SH-SY5Y (cell line): ENCODE results near the gene AMOTL2.

Experiments used
- GATA2 ChIP-seq: IDR thresholded peaks from 2 replicates; pipeline ENCODE4 v1.6.1; 2011; ENCODE audit warnings: mild to moderate bottlenecking, low read depth, low read length
- GATA3 ChIP-seq: IDR thresholded peaks from 2 replicates; pipeline ENCODE4 v1.6.1; 2011; ENCODE audit warnings: low read depth, mild to moderate bottlenecking, low read length, moderate library complexity

The AMOTL2 gene

GRCh38 chr3:134364936-134365765 lies 9.1 kb downstream of the AMOTL2 start:
- no peak for TF ChIP-seq GATA2
- TF ChIP-seq GATA3: no peak

GRCh38 chr3:134364061-134364935 lies 9.9 kb downstream of the AMOTL2 start:
- TF ChIP-seq GATA2 (no peak), GATA3 (no peak)

DNA sequence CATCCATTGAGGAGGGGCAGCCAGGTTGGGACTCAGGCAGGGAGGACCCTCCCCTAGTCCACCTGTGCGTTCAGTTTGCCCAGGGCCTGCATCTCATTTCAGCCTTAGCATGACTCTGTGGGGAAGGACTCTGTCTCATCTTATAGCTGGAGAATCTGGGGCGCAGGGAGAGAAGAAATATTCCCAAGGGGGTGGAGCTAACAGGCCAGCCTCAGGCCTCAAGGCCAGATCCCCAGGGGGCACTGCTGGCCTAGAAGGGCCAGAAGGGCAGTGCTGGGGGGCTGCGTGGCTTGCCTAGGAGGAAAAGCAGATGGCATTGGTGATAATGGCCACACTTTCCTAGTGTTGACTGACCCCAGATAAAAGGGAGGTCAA lies 10.9 kb downstream of the AMOTL2 start:
- TF ChIP-seq GATA2: no peak
- no peak for TF ChIP-seq GATA3

DNA sequence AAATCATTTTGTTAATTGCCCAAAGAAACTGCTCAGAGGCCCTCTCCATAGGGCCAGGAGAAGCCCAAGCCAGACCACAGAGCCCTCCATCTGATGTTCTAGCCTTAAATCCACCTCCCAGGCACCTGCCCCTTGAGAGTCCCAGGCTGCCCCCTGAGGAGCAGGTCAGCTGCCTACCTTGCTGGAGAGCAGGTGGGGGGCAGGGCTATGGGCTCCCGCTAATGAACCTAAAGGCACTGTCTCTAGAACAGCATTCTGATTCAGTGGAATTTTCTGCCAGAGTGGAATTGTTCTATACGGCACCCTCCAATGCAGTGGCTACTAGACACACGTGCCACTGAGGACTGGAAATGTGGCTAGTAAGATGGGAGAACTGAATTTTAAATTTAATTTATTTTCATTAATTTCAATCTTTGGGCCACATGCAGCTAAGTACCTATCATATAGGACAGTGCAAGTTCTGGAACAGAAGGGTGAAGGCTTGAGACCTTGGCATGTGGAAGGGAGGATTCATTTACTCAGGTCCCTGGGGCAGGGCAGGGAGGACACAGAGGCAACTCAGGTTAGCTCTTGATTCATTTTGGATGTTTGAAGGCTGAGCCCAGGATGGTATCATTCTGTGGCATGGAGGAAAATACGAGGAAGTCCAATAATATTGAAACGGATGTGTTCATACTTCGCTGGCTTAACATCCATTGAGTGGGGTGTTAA lies 11.4 kb downstream of the AMOTL2 start:
- TF ChIP-seq GATA3 (no peak), GATA2 (no peak)

- TF ChIP-seq GATA2 (no peak), GATA3 (no peak)
These were observed 12.0 kb downstream of the AMOTL2 start for GRCh38 chr3:134362221-134362620.

DNA sequence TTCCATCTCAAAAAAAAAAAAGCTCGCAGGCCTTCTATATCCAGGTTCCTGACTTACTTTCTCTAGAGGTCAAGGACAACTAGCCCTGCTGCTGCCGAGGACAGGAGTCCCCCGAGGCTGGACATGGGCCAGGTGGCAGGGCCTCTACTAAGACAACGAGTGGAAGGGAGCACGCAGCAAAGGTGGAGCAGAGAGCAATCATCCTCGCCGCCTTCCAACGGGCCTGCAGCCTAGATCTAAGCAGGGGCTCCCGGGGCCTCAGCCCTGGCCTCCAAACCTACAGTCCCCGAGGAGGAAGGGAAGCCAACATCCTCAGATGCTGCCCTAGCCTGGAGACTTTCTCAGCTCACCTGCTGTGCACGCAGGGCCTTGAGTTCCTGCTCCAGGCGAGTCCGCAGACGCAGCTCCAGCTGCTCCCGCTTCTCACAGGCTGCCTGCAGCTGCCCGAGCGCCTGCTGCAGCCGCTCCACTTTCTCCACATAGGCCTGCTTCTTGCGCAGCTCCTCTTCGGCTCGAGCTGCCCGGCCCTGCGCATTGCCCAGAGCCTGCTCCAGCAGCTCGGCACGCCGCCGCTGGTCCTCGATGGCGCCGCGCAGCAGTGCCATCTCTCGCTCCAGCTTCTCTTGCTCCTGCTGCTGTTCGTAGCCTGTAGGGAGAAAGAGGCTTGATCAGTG lies 12.9 kb downstream of the AMOTL2 start:
- TF ChIP-seq GATA3 (no peak), GATA2 (no peak)

- no peak for TF ChIP-seq GATA2
- no peak for TF ChIP-seq GATA3
These were observed 14.2 kb downstream of the AMOTL2 start for GRCh38 chr3:134360046-134360445.

GRCh38 chr3:134359121-134360010 lies 14.9 kb downstream of the AMOTL2 start:
- TF ChIP-seq GATA2: no peak
- no peak for TF ChIP-seq GATA3

DNA sequence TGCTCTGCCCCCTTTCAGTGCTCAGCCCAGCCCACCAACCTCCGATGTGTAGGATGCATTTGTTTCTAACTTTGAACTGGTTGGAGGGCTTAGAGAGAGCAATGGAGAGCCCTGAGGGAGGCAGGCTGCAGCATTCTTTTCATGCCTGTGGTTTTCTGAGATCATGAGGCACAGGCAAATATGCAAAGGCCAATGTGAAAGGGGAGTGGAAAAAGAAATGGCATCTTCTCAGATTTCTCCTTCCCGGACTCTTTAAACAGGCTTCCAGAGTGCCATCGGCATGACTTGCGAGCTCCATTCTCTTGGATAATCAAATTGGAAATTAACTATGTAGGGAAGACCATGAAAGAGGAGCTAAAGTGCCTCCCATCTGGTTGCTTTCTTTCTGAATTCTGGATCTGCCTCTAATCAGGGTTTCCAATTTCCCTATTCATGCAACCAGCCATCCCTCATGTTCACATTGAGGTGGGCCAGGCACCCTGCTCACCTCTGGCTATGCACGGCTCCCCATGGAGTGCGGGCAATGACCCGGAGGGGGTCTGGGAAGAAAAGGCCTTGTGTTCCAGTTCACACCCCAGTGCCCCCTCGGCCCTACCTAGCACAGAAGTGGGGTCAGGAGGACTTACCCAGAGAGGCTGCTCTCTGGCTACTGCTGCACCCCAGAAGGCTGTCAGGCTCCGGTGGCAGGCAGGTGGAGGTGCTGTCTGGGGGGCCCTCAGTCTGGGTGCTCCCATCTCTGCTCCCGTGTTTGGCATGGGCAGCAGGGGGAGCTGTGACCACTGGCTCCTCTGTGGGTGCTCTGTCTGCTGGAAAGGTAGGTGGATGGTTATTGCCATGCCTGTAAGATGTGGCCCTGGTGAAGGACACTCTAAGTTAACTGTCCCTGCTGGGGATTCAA lies 16.1 kb downstream of the AMOTL2 start:
- TF ChIP-seq GATA3 (no peak), GATA2 (no peak)

- TF ChIP-seq GATA3 (no peak), GATA2 (no peak)
These were observed 16.9 kb downstream of the AMOTL2 start for GRCh38 chr3:134357261-134357913.

DNA sequence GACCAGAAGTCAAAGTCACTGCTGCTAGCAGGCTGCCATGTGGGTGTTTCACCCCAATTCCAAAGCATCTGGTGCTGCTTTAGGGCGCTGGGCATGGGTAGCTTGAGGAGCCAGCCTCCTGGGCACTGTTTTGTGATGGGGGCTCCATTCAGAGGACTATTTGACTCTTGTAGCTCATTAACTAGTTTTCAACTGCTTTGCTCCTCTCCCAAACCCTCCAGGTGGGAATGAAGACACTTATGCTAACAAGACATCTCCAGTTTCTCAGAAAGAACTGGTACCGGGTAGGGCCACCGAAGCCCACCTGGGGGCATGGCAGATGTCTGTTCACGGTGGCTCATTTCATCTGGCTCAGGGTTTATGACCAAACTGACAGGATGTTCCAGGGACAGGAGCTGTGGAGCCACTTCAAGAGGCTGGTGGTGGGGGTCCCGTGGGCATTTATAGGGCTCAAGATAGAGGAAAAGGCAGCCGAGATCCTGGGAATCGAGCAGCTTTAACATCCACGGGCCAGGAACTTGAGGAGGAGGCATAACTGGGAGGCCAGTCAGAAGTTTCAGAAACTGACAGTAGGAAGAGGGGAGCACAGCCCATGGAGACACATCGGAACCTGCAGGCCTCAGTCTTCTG lies 17.7 kb downstream of the AMOTL2 start:
- TF ChIP-seq GATA2 (no peak), GATA3 (no peak)
